K562 (cell line): Measurements from ENCODE around the gene MED13L. TPM values are rescaled to one million over a fixed set of nuclear protein-coding genes. Genes with fewer than 3 reads are reported as not detected.

Experiments
- CHD4 ChIP-seq: fragments of 200-600 bp; sonication (generic); IDR thresholded peaks from 3 replicates; pipeline ENCODE4 v1.6.1; 2012; ENCODE audit warnings: low read depth, mild to moderate bottlenecking, mixed read lengths, low read length, inconsistent platforms; ENCODE audit not compliant: insufficient read depth, insufficient replicate concordance, poor library complexity, severe bottlenecking
- DPF2 ChIP-seq: fragments of 450-650 bp; IDR thresholded peaks from 2 replicates; pipeline ENCODE4 v1.6.1; 2016
- HDAC6 ChIP-seq: IDR thresholded peaks from 2 replicates; pipeline ENCODE4 v1.6.1; 2012; ENCODE audit warnings: low read depth, mild to moderate bottlenecking, control low read depth, inconsistent platforms, low read length, moderate library complexity
- MCM3 ChIP-seq: fragments of 450-650 bp; IDR thresholded peaks from 2 replicates; pipeline ENCODE4 v1.6.1; 2016
- SMARCA5 ChIP-seq: fragments of 450-650 bp; IDR thresholded peaks from 2 replicates; pipeline ENCODE4 v1.6.1; 2016
- SRF ChIP-seq, 2 experiments: fragments of 250-450, 450-650 bp in 1 of 2; sonication (Bioruptor Pico) in 1 of 2; sonication (generic) in 1 of 2; formaldehyde crosslinking; IDR thresholded peaks; 2 replicates each; pipeline versions ENCODE4 v1.5.0 to v1.5.1; 2020 to 2022; ENCODE audit warnings: mild to moderate bottlenecking in 1 of 2, missing genetic modification reagents in 1 of 2
- polyA plus RNA-seq, 8 experiments: library from polyadenylated mRNA; depleted of rRNA in 4 of 8; stranded (reverse) in 5 of 8; unstranded in 3 of 8; fragments of >200 nt; fragmentation: Nextera tagmentation in 2 of 8; fragmentation: Illumina TruSeq in 1 of 8; extraction: Ambion mirVana in 2 of 8; extraction: Trizol in 1 of 8; gene quantifications; 2 replicates each; pipeline versions ENCODE4 v1.2.1 to v1.2.3, GENCODE V29; 2011 to 2014; ENCODE audit warnings: inconsistent platforms in 1 of 8, missing spikeins in 1 of 8
- total RNA-seq, 7 experiments: library from RNA; depleted of rRNA in 6 of 7; stranded (reverse); fragments of >200 nt in 6 of 7; fragmentation: Illumina TruSeq in 2 of 7; extraction: Trizol in 2 of 7; gene quantifications; 2 replicates each; pipeline versions ENCODE4 v1.2.1 to v1.2.3, GENCODE V29; 2011 to 2021; ENCODE audit warnings: low replicate concordance in 1 of 7
- TF ChIP-seq, protein P1 (sequence below): conservative IDR thresholded peaks from 2 replicates; pipeline ENCODE4 v1.6.1; 2011; ENCODE audit warnings: low read depth, mild to moderate bottlenecking, low read length; ENCODE audit not compliant: control insufficient read depth
- TF ChIP-seq, protein P2 (sequence below): fragments of 250-450 bp; sonication (Bioruptor Pico); IDR thresholded peaks from 2 replicates; pipeline ENCODE4 v1.8.0; 2022; ENCODE audit warnings: inconsistent platforms
- TF ChIP-seq, protein P3 (sequence below): fragments of 450-650 bp; IDR thresholded peaks from 2 replicates; pipeline ENCODE4 v1.6.1; 2014; ENCODE audit warnings: low read depth, mild to moderate bottlenecking, moderate library complexity, borderline replicate concordance

The MED13L gene
- total and polyA plus RNA-seq, 9 of the 15 experiments (the other 6 are each of a cell fraction or from before 2014, with no cell fraction given) = 13.4 to 90.3 (median 36.9) TPM

DNA sequence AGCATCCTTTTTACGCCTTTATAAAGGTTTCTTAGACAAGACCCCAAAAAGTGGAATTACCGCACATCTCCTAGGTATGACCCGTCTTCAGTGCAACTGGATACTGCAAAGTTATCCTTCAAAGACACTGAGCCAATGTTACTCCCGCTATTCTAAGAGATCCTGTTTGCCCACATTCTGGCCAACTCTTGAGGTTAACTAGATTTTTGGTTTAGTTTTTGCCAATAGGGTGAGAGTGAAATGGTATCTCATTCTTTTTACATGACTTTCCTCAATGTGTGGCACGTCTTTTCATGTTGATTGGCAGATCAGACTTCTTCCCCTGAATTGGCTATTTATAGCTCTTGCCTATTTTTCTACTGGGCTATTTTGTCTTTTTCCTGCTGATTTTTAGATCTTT lies 347.2 kb downstream of the MED13L start (continued):
- TF ChIP-seq HDAC6 (no peak), SMARCA5 (no peak), MCM3 (no peak), DPF2 (no peak), CHD4 (no peak), SRF (CRISPR knock-in tag; IDR thresholded peaks at IDR 0.05) (no peak)
- TF ChIP-seq, protein P1, sequence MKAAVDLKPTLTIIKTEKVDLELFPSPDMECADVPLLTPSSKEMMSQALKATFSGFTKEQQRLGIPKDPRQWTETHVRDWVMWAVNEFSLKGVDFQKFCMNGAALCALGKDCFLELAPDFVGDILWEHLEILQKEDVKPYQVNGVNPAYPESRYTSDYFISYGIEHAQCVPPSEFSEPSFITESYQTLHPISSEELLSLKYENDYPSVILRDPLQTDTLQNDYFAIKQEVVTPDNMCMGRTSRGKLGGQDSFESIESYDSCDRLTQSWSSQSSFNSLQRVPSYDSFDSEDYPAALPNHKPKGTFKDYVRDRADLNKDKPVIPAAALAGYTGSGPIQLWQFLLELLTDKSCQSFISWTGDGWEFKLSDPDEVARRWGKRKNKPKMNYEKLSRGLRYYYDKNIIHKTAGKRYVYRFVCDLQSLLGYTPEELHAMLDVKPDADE = no peak
- TF ChIP-seq, protein P2, sequence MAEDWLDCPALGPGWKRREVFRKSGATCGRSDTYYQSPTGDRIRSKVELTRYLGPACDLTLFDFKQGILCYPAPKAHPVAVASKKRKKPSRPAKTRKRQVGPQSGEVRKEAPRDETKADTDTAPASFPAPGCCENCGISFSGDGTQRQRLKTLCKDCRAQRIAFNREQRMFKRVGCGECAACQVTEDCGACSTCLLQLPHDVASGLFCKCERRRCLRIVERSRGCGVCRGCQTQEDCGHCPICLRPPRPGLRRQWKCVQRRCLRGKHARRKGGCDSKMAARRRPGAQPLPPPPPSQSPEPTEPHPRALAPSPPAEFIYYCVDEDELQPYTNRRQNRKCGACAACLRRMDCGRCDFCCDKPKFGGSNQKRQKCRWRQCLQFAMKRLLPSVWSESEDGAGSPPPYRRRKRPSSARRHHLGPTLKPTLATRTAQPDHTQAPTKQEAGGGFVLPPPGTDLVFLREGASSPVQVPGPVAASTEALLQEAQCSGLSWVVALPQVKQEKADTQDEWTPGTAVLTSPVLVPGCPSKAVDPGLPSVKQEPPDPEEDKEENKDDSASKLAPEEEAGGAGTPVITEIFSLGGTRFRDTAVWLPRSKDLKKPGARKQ (CRISPR knock-in tag) = no peak
- TF ChIP-seq, protein P3, sequence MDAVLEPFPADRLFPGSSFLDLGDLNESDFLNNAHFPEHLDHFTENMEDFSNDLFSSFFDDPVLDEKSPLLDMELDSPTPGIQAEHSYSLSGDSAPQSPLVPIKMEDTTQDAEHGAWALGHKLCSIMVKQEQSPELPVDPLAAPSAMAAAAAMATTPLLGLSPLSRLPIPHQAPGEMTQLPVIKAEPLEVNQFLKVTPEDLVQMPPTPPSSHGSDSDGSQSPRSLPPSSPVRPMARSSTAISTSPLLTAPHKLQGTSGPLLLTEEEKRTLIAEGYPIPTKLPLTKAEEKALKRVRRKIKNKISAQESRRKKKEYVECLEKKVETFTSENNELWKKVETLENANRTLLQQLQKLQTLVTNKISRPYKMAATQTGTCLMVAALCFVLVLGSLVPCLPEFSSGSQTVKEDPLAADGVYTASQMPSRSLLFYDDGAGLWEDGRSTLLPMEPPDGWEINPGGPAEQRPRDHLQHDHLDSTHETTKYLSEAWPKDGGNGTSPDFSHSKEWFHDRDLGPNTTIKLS = no peak
- TF ChIP-seq, all 486 proteins: peak for 0
